T follicular helper cell (primary cell): ENCODE results near the gene ZNF138.

Experiments
- DNase-seq: peaks from one replicate; pipeline ENCODE4 v3.0.0-alpha.2; 2020; ENCODE audit warnings: low read depth

The ZNF138 gene

GRCh38 chr7:64875658-64876406, 81.6 kb downstream of the ZNF138 start:
- no peak for DNase-seq

- peak; percentile 65 for DNase-seq
Measured at GRCh38 chr7:64876792-64877713, 82.8 kb downstream of the ZNF138 start.

DNA sequence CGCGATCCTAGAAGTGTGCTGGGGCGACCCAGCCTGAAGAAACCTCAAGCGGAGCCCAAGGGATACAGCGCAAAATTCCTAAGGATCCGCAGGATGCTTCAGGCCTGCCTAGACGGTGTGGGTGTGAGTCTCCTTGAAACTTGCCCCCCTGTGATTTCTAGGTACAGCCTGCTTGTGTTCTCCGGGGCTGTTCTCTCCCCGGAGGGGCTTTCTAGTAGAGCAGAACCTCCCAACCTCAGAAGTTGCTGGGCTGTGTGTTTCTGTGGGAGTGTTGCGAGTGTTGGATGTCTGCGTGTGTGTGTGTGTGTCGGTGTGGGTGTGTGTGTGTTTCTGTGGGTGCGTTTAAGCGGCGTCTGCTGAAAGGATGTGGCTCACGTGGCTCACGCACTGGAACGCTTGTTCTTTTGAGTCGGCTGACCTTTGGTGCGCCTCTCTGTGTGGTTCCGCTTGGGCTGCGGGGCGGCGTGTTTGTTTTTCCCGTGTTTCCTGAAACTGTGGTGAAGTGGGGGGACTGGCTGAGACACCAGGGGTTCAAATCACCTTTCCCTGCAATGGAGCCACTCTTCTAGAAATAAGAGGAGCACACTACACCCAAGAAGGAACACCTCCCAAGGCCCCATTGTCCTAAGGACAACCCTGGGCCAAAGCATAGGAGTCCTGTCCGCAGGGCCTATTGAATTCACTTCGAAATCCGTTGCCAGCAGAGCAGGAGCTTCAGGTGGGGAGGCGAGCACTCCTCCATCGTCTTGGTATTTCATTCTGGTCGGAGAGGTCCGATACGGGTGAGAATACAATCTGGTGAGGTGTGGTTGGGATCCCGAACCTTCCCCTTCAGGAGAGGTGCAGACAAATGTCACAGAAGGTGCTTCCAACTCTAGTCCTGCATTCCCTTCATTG, 83.7 kb downstream of the ZNF138 start:
- DNase-seq: no peak

DNA sequence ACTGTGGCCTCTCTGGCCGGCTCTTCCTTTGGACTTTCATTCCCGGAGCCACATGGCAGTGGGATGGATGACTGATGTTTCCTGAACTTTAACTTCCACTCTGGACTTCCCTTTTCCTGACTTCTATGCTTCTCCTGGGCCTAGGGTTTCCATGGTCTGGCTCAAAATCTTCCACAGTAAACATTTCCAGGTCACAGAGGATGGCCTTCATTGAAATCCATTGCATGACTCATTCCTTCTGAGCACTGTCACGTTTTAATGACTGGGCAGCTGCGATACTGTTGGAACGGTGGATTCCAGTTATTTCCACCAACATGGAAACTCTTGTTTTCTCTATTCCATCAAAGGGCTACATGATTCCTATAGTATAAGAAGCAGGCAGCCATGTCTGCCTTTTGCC, 84.5 kb downstream of the ZNF138 start:
- no peak for DNase-seq

GRCh38 chr7:64879086-64879730, 85.0 kb downstream of the ZNF138 start:
- no peak for DNase-seq

GRCh38 chr7:64879800-64880199, 85.6 kb downstream of the ZNF138 start:
- DNase-seq: no peak

GRCh38 chr7:64880322-64881297, 86.4 kb downstream of the ZNF138 start:
- DNase-seq: no peak

- DNase-seq: no peak
Measured at GRCh38 chr7:64881461-64882287, 87.4 kb downstream of the ZNF138 start.

DNA sequence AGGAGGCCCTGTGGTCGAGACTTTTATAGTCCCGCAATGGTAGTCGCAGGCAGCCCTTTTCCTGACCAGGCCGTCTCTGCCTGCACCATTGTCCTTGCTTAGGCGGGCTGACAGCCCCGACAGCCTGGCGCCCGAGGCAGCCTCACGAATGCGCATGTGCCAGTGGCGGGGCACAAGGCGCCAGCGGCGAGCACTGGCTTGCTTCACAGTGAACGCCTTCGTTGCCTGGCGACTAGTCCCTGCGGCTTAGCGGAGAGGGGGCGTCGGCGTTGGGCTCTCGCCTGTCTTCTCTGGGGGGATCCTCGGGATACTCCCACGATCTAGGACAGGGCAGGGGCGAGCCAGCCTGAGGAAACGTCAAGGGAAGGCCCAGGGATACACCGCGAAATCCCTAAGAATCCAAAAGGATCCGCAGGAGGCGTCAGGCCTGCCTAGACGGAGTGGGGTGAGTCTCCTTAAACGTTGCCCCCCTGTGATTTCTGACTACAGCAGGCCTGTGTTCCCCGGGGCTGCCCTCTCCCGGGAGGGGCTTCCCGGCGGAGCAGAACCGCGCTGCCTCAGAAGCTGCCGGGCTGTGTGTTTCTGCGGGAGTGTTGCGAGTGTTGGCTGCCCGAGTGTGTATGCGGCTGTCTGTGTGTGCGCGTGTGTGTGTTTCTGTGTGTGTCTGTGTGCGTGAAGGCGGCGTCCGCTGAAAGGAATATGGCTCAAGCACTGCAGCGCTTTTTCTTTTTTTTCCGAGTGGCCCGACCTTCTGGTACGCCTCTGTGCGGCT, 88.3 kb downstream of the ZNF138 start:
- DNase-seq: no peak
